ENCODE data around the gene PTPRC. TPM values are rescaled to one million over a fixed set of nuclear protein-coding genes. Genes with fewer than 3 reads are reported as not detected.

The PTPRC gene
- total RNA-seq, 2 experiments from 2014 or later = 177 to 241 TPM

DNA sequence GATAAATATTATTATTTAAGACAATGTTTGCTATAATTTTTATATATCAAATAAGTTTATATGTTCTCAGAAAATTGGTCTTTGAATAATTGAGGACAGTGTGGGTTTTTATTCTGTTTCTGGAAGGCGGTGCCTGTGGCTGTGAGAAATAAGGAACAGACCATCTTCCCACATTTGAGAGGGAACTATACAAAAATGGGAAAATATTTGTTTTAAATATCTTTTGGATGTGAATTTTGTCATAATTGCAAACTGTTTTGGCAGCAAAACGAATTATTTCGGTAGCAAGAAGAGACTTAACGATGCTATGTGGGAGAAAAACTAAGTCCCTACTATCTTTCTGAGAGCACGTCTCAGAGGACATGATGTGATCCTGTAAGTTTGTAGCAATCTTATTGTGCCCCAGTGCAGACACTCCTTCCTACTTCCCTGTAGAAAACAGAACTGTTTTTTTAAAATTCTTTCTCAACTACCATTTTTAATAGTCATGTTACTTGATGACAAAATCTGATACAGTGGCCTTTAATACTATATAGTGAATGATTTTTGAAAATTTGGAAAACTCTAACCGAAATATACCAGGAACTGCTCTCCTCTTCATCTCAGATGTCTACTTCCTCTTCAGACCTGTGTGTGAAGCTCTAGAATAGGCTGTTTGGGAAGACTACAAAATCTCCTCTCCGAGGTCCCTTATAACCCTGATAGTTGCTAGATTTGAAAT is 25.4 kb downstream of the PTPRC start:
- no peaks in the 10 kb centered on the region for H4K20me1 ChIP-seq (ENCODE audit: insufficient read depth, low read length)
- CTCF ChIA-PET (ENCODE audit: unreplicated experiment) = no interaction called here
- POLR2A ChIA-PET = interaction anchor here (1.0 to 1.6 kb wide), 5 partner anchors 12 to 27 kb away, joined by 3 to 7 read pairs (median 4); no protein-coding TSS in a partner anchor
- peaks cover 74% of the 10 kb centered on the region for H3K4me1 ChIP-seq (ENCODE audit: insufficient read depth, low read length, poor library complexity, severe bottlenecking)
- peak overlapping the region; percentile 79 for H3K4me2 ChIP-seq (ENCODE audit: low read length)
- H2AFZ ChIP-seq (ENCODE audit: low read length) = peak overlapping the region; percentile 35; the same call in 1 of the 2 replicates
- intact Hi-C loops (cut with micrococcal nuclease; ENCODE audit: unreplicated experiment) = loop anchor here (1.0 kb wide), 1 partner anchor 15 kb away; no protein-coding TSS in a partner anchor
- no peaks in the 10 kb centered on the region for H3K9me2 ChIP-seq (ENCODE audit: insufficient read depth, low read length)
- H3K9me3 ChIP-seq (ENCODE audit: low read length) = no peaks in the 10 kb centered on the region; the same call in 1 of the 2 replicates
- peak overlapping the region; percentile 64 for H3K4me3 ChIP-seq (ENCODE audit: low read depth, low read length, poor library complexity, severe bottlenecking)
- peaks cover 68% of the 10 kb centered on the region for H3K36me3 ChIP-seq (ENCODE audit: insufficient read depth, low read length)
- H3K27ac ChIP-seq (ENCODE audit: low read depth, low read length, poor library complexity, severe bottlenecking) = peak overlapping the region; percentile 81
- peaks cover 100% of the 10 kb centered on the region for H3K79me2 ChIP-seq (ENCODE audit: insufficient read depth, low read depth, low read length)
- no TSS peak for BruUV-seq (replicated peaks)
- peak; percentile 71 for DNase-seq (ENCODE audit: low spot score)
- no peak for TF ChIP-seq EZH2phosphoT487 (IDR thresholded peaks at IDR 0.05; ENCODE audit: borderline replicate concordance, low read depth, low read length)
- TF ChIP-seq, protein P1, sequence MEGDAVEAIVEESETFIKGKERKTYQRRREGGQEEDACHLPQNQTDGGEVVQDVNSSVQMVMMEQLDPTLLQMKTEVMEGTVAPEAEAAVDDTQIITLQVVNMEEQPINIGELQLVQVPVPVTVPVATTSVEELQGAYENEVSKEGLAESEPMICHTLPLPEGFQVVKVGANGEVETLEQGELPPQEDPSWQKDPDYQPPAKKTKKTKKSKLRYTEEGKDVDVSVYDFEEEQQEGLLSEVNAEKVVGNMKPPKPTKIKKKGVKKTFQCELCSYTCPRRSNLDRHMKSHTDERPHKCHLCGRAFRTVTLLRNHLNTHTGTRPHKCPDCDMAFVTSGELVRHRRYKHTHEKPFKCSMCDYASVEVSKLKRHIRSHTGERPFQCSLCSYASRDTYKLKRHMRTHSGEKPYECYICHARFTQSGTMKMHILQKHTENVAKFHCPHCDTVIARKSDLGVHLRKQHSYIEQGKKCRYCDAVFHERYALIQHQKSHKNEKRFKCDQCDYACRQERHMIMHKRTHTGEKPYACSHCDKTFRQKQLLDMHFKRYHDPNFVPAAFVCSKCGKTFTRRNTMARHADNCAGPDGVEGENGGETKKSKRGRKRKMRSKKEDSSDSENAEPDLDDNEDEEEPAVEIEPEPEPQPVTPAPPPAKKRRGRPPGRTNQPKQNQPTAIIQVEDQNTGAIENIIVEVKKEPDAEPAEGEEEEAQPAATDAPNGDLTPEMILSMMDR (conservative IDR thresholded peaks at IDR 0.05; ENCODE audit: low read length) = no peak

DNA sequence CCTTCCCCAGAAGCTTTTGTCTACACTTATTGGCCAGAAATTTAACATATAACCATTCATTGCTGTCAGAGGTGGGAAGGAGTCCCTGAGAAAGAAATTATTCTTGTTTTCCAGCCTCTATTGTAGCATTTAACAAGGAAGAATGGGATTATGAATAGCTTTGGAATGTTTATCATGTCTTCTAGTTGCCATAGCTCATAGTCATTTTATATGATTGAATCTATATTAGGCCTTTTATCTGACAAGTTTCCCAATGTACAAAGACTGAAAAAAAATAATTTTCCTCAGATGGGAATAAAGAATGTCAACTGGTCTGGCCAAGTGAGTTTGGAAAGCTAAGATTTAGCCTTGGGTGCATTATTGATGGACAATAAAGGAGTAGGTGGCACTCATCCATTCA is 28.3 kb downstream of the PTPRC start:
- H3K4me3 ChIP-seq (ENCODE audit: low read depth, low read length, poor library complexity, severe bottlenecking) = no peak overlapping the region
- H3K4me2 ChIP-seq (ENCODE audit: low read length) = no peak overlapping the region; the same call in 1 of the 2 replicates
- H4K20me1 ChIP-seq (ENCODE audit: insufficient read depth, low read length) = no peaks in the 10 kb centered on the region
- intact Hi-C loops (cut with micrococcal nuclease; ENCODE audit: unreplicated experiment) = no loop called here
- no peak overlapping the region for H2AFZ ChIP-seq (ENCODE audit: low read length)
- H3K79me2 ChIP-seq (ENCODE audit: insufficient read depth, low read depth, low read length) = peaks cover 100% of the 10 kb centered on the region
- BruUV-seq (replicated peaks) = no TSS peak
- H3K4me1 ChIP-seq (ENCODE audit: insufficient read depth, low read length, poor library complexity, severe bottlenecking) = peaks cover 88% of the 10 kb centered on the region
- H3K27ac ChIP-seq (ENCODE audit: low read depth, low read length, poor library complexity, severe bottlenecking) = no peak overlapping the region
- TF ChIP-seq, protein P1 (conservative IDR thresholded peaks at IDR 0.05; ENCODE audit: low read length) = no peak
- TF ChIP-seq EZH2phosphoT487 (IDR thresholded peaks at IDR 0.05; ENCODE audit: borderline replicate concordance, low read depth, low read length) = no peak
- H3K9me2 ChIP-seq (ENCODE audit: insufficient read depth, low read length) = no peaks in the 10 kb centered on the region
- no peak for DNase-seq (ENCODE audit: low spot score)
- CTCF ChIA-PET (ENCODE audit: unreplicated experiment) = interaction anchor here (1.0 kb wide), 1 partner anchor 10 kb away, joined by 3 read pairs; no protein-coding TSS in a partner anchor
- H3K9me3 ChIP-seq (ENCODE audit: low read length) = peaks cover 6% of the 10 kb centered on the region; the same call in 1 of the 2 replicates
- POLR2A ChIA-PET = interaction anchor here (0.5 to 21.0 kb wide), 16 partner anchors 11 to 1619 kb away, joined by 3 to 410 read pairs (median 4); no protein-coding TSS in a partner anchor
- H3K36me3 ChIP-seq (ENCODE audit: insufficient read depth, low read length) = peaks cover 79% of the 10 kb centered on the region

All from OCI-LY7 (cell line).